Smooth muscle cell (in vitro differentiated cells): ENCODE data around the gene ABHD2. TPM values are rescaled to one million over a fixed set of nuclear protein-coding genes. Genes with fewer than 3 reads are reported as not detected.

Experiments
- DNase-seq: peaks from one replicate; lab custom pipeline; 2025; ENCODE audit not compliant: unreplicated experiment; lab: John Stamatoyannopoulos, UW
- H2AFZ ChIP-seq: fragments of 200-600 bp; sonication (generic); 2 replicates; pipeline ENCODE4 v1.6.0; 2016; ENCODE audit warnings: antibody characterized with exemption, low read depth, mild to moderate bottlenecking
- H3F3A ChIP-seq: fragments of 200-600 bp; sonication (generic); 2 replicates; pipeline ENCODE4 v1.6.0; 2017; ENCODE audit warnings: antibody characterized with exemption, low read depth
- H3K27ac ChIP-seq: fragments of 200-600 bp; sonication (generic); 2 replicates; pipeline ENCODE4 v1.5.1; 2016; ENCODE audit warnings: low read depth, mild to moderate bottlenecking
- H3K27me3 ChIP-seq: fragments of 200-600 bp; sonication (generic); 2 replicates; pipeline ENCODE4 v1.6.1; 2016; ENCODE audit warnings: low read depth, mild to moderate bottlenecking
- H3K36me3 ChIP-seq: fragments of 200-600 bp; sonication (generic); 2 replicates; pipeline ENCODE4 v1.5.1; 2016; ENCODE audit warnings: low read depth
- H3K4me1 ChIP-seq: fragments of 200-600 bp; sonication (generic); 2 replicates; pipeline ENCODE4 v1.5.1; 2016; ENCODE audit warnings: low read depth
- H3K4me2 ChIP-seq: fragments of 200-600 bp; sonication (generic); 2 replicates; pipeline ENCODE4 v1.6.0; 2016; ENCODE audit warnings: mild to moderate bottlenecking
- H3K4me3 ChIP-seq: fragments of 200-600 bp; sonication (generic); 2 replicates; pipeline ENCODE4 v1.5.1; 2016; ENCODE audit warnings: mild to moderate bottlenecking
- H3K79me2 ChIP-seq: fragments of 200-600 bp; sonication (generic); 2 replicates; pipeline ENCODE4 v1.6.0; 2016; ENCODE audit warnings: low read depth, mild to moderate bottlenecking
- H3K9ac ChIP-seq: fragments of 200-600 bp; sonication (generic); 2 replicates; pipeline ENCODE4 v1.6.0; 2016; ENCODE audit warnings: low read depth
- H3K9me3 ChIP-seq: fragments of 200-600 bp; sonication (generic); replicated peaks from 2 replicates; pipeline ENCODE4 v1.5.1; 2016; ENCODE audit warnings: low read depth
- H4K20me1 ChIP-seq: fragments of 200-600 bp; sonication (generic); 2 replicates; pipeline ENCODE4 v1.6.0; 2016; ENCODE audit warnings: low read depth
- WGBS: methylation state at CpG from one replicate; pipeline ENCODE4 v1.1.7; 2016; ENCODE audit warnings: low lambda C conversion rate; 5-methylcytosine and 5-hydroxymethylcytosine counted together
- polyA plus RNA-seq: library from polyadenylated mRNA; unstranded; fragments of >200 nt; fragmentation: Nextera tagmentation; extraction: Ambion mirVana; gene quantifications from 2 replicates; pipeline ENCODE4 v1.2.1, GENCODE V29; 2016
- total RNA-seq: library from RNA; depleted of rRNA; stranded (reverse); fragments of >200 nt; gene quantifications from 2 replicates; pipeline ENCODE4 v1.2.3, GENCODE V29; 2014
- TF ChIP-seq, protein P1 (sequence below): fragments of 200-600 bp; sonication (generic); IDR thresholded peaks from 2 replicates; pipeline ENCODE4 v1.5.1; 2017; ENCODE audit warnings: borderline replicate concordance, mild to moderate bottlenecking, antibody characterized with exemption; ENCODE audit not compliant: insufficient read depth, poor library complexity, severe bottlenecking

Gene ABHD2
- total and polyA plus RNA-seq, 2 experiments from 2014 or later, result 9.4 to 23.9 TPM

DNA sequence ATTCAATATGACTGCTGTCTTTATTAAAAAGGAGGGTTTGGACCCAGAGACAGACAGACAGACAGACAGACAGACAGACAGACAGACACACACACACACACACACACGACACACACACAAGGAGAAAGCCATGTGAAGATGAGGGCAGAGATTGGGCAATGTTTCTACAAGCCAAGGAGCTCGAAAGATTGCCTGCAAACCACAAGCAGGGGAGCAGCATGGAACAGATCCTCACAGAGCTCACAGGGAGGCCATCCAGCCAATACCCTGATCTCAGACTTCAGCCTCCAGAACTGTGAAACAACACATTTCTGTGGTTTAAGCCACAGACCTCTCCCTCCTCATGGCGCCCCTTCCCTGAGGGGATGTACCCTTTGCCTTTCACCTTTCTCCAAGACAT lies 35.8 kb upstream of the ABHD2 start:
- no peak for DNase-seq
- Histone ChIP-seq H3F3A (no peaks in the 10 kb centered on the region), H3K9me3 (no peaks in the 10 kb centered on the region), H3K4me2 (peak overlapping the region; percentile 6), H3K36me3 (no peaks in the 10 kb centered on the region), H3K4me1 (no peaks in the 10 kb centered on the region), H2AFZ (no peak overlapping the region), H3K27me3 (no peaks in the 10 kb centered on the region), H3K9ac (no peak overlapping the region), H3K27ac (peak overlapping the region; percentile 56), H3K4me3 (no peak overlapping the region), H3K79me2 (no peaks in the 10 kb centered on the region), H4K20me1 (no peaks in the 10 kb centered on the region)
- 32% methylated on average over 3 of the region's 3 CpGs for WGBS
- TF ChIP-seq, protein P1, sequence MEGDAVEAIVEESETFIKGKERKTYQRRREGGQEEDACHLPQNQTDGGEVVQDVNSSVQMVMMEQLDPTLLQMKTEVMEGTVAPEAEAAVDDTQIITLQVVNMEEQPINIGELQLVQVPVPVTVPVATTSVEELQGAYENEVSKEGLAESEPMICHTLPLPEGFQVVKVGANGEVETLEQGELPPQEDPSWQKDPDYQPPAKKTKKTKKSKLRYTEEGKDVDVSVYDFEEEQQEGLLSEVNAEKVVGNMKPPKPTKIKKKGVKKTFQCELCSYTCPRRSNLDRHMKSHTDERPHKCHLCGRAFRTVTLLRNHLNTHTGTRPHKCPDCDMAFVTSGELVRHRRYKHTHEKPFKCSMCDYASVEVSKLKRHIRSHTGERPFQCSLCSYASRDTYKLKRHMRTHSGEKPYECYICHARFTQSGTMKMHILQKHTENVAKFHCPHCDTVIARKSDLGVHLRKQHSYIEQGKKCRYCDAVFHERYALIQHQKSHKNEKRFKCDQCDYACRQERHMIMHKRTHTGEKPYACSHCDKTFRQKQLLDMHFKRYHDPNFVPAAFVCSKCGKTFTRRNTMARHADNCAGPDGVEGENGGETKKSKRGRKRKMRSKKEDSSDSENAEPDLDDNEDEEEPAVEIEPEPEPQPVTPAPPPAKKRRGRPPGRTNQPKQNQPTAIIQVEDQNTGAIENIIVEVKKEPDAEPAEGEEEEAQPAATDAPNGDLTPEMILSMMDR, result no peak

DNA sequence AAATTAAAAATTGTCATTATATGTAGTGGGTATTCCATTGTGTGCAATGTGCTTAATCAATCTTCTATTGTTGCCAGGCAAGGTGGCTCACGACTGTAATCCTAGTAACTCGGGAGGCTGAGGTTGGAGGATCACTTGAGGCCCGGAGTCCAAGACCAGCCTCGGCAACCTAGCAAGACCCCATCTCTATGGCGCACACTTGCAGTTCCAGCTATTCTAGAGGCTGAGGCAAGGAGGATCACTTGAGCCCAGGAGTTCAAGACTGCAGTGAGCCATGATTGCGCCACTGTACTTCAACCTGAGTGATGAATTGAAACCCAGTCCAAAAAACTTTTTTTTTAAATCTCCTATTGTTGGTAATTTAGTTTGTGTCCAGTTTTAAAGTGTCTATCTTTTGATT lies 33.4 kb upstream of the ABHD2 start:
- DNase-seq, result no peak
- no peak overlapping the region for H3K27ac ChIP-seq
- no peaks in the 10 kb centered on the region for H4K20me1 ChIP-seq
- H3K4me3 ChIP-seq, result no peak overlapping the region
- WGBS, result 97% methylated on average over 6 of the region's 6 CpGs
- no peak overlapping the region for H3K4me2 ChIP-seq
- no peaks in the 10 kb centered on the region for H3K9me3 ChIP-seq
- no peaks in the 10 kb centered on the region for H3K79me2 ChIP-seq
- no peak overlapping the region for H2AFZ ChIP-seq
- no peaks in the 10 kb centered on the region for H3K27me3 ChIP-seq
- H3K9ac ChIP-seq, result no peak overlapping the region
- TF ChIP-seq, protein P1, result no peak
- H3K4me1 ChIP-seq, result no peaks in the 10 kb centered on the region
- no peaks in the 10 kb centered on the region for H3F3A ChIP-seq
- no peaks in the 10 kb centered on the region for H3K36me3 ChIP-seq

DNA sequence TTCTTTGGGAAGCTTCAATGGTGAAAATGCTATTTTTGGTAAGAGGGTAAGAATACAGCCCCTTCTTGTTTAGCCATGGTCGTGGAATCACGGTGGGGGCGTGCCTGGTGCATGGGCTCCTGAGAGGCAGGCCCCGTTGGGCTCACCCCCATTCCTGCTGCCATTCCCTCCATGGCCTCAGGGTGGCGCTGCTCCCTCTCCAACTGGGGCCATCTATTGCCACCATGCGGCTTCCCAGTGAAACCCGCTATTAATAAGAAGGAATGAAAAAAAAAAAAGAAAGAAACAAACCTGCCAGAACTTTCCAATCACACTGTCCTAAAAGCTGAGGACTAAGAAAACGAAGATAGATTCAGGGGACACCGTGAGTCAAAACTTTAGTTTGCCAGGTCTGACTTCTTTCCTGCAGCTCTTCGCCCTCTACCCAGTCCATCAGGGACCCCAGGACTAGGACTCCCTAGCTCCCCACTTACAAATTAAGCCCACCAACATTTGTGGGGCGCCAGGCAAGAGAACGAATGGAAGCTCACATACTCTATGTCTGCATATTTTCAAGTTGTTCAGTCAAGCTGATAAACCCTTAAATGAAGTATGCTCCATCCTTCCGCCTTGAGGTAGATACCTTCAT lies 30.6 kb upstream of the ABHD2 start:
- Histone ChIP-seq H4K20me1 (no peaks in the 10 kb centered on the region), H3K4me3 (no peak overlapping the region), H3K4me1 (no peaks in the 10 kb centered on the region), H3K4me2 (no peak overlapping the region), H3F3A (no peaks in the 10 kb centered on the region), H3K9ac (no peak overlapping the region), H3K27me3 (no peaks in the 10 kb centered on the region), H3K79me2 (no peaks in the 10 kb centered on the region), H3K36me3 (no peaks in the 10 kb centered on the region), H3K9me3 (no peaks in the 10 kb centered on the region), H3K27ac (no peak overlapping the region), H2AFZ (no peak overlapping the region)
- TF ChIP-seq, protein P1, result peak; percentile 100
- 27% methylated on average over 13 of the region's 13 CpGs for WGBS
- peak; percentile 65 for DNase-seq

DNA sequence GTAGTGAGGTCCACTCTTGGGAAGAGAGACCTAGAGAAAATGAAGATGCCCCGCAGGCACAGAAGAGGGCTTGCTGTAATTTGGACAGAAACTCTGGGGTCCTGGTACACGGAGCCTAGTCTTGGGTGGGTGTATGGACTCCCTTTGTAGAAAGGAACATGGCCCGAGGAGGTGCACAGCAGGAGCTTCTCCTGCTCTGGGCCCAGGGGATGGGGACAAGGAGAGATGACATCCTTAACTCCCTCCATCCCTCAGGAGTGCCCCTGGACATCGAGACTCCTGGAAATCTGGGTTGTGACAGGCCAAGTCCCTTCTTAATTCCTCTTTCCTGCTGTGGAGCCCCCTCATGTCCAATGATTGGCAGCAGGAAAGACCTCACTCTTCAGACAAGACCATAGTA lies 29.9 kb upstream of the ABHD2 start:
- Histone ChIP-seq H3K4me2 (no peak overlapping the region), H2AFZ (no peak overlapping the region), H3K27ac (no peak overlapping the region), H3F3A (no peaks in the 10 kb centered on the region), H3K4me3 (no peak overlapping the region), H3K9me3 (no peaks in the 10 kb centered on the region), H3K36me3 (no peaks in the 10 kb centered on the region), H3K4me1 (no peaks in the 10 kb centered on the region), H3K27me3 (no peaks in the 10 kb centered on the region), H3K9ac (no peak overlapping the region), H3K79me2 (no peaks in the 10 kb centered on the region), H4K20me1 (no peaks in the 10 kb centered on the region)
- WGBS, result 88% methylated on average over 4 of the region's 4 CpGs
- TF ChIP-seq, protein P1, result no peak
- DNase-seq, result no peak
